Measurements from ENCODE around the gene KLF3.

GRCh38 chr4:38687571-38688011 lies 23.6 kb downstream of the KLF3 start:
- TF ChIP-seq EZH2phosphoT487 (IDR thresholded peaks at IDR 0.05; ENCODE audit: insufficient read depth, low read depth) (no peak), EZH2 (IDR thresholded peaks at IDR 0.05; ENCODE audit: insufficient read depth, poor library complexity, severe bottlenecking) (no peak)
